Chondrocyte (in vitro differentiated cells): ENCODE measurements around the gene METTL22. TPM values are rescaled to one million over a fixed set of nuclear protein-coding genes. Genes with fewer than 3 reads are reported as not detected.
A peak's percentile ranks its signal among the peaks of the same experiment; 100 is the strongest.

Experiments used
- DNase-seq: peaks from one replicate; pipeline ENCODE4 v3.0.0; 2021; ENCODE audit warnings: mixed read lengths, low spot score
- H3K27ac Mint-ChIP-seq: one replicate; pipeline ENCODE4 v1.8.0; 2021; ENCODE audit warnings: mild to moderate bottlenecking, moderate library complexity, mixed read lengths; ENCODE audit not compliant: unreplicated experiment
- H3K27me3 Mint-ChIP-seq: 2 replicates; pipeline ENCODE4 v1.8.0; 2021; ENCODE audit warnings: low read depth, mixed read lengths
- H3K36me3 Mint-ChIP-seq: 2 replicates; pipeline ENCODE4 v1.8.0; 2021; ENCODE audit warnings: low read depth, mixed read lengths
- H3K4me1 Mint-ChIP-seq: 2 replicates; pipeline ENCODE4 v1.8.0; 2021; ENCODE audit warnings: low read depth, mild to moderate bottlenecking, mixed read lengths
- H3K4me3 Mint-ChIP-seq: one replicate; pipeline ENCODE4 v1.8.0; 2021; ENCODE audit warnings: mild to moderate bottlenecking, moderate library complexity, mixed read lengths; ENCODE audit not compliant: unreplicated experiment
- H3K9me3 Mint-ChIP-seq: 2 replicates; pipeline ENCODE4 v1.8.0; 2021; ENCODE audit warnings: low read depth, mixed read lengths
- total RNA-seq: library from RNA; stranded (reverse); gene quantifications from 3 replicates; pipeline ENCODE4 v1.2.1, GENCODE V29; 2021
- TF ChIP-seq, protein P1 (sequence below): fragments of 200-600 bp; sonication (generic); IDR thresholded peaks from 2 replicates; pipeline ENCODE4 v1.5.0; 2021; ENCODE audit warnings: antibody characterized with exemption, mild to moderate bottlenecking, moderate library complexity

The METTL22 gene
- total RNA-seq, 1 donor from 2014 or later = 39.9 TPM

- H3K36me3 Mint-ChIP-seq = no peaks in the 10 kb centered on the region
- no peak within 1 kb of the TSS for H3K27ac Mint-ChIP-seq
- DNase-seq = peak; percentile 95
Observed at GRCh38 chr16:8674413-8675022, 53.0 kb downstream of the METTL22 start, which contains the start of gene ABAT. TSS of gene ABAT (plus strand) at chr16:8674617. CDS start at chr16:8735740, 61,123 bp downstream.

GRCh38 chr16:8675183-8676159 lies 54.0 kb downstream of the METTL22 start:
- Mint-ChIP-seq H3K27ac (no peak overlapping the region), H3K9me3 (peaks cover 8% of the 10 kb centered on the region), H3K4me1 (peaks cover 7% of the 10 kb centered on the region), H3K36me3 (peaks cover 4% of the 10 kb centered on the region), H3K27me3 (peaks cover 2% of the 10 kb centered on the region), H3K4me3 (peak overlapping the region; percentile 81)
- no peak for DNase-seq
- TF ChIP-seq, protein P1, sequence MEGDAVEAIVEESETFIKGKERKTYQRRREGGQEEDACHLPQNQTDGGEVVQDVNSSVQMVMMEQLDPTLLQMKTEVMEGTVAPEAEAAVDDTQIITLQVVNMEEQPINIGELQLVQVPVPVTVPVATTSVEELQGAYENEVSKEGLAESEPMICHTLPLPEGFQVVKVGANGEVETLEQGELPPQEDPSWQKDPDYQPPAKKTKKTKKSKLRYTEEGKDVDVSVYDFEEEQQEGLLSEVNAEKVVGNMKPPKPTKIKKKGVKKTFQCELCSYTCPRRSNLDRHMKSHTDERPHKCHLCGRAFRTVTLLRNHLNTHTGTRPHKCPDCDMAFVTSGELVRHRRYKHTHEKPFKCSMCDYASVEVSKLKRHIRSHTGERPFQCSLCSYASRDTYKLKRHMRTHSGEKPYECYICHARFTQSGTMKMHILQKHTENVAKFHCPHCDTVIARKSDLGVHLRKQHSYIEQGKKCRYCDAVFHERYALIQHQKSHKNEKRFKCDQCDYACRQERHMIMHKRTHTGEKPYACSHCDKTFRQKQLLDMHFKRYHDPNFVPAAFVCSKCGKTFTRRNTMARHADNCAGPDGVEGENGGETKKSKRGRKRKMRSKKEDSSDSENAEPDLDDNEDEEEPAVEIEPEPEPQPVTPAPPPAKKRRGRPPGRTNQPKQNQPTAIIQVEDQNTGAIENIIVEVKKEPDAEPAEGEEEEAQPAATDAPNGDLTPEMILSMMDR = no peak

More at GRCh38 chr16:8674413-8675022, 53.0 kb downstream of the METTL22 start, which contains the start of gene ABAT:
- Mint-ChIP-seq H3K4me1 (peaks cover 7% of the 10 kb centered on the region), H3K4me3 (peak within 1 kb of the TSS; percentile 81), H3K9me3 (peaks cover 1% of the 10 kb centered on the region), H3K27me3 (peaks cover 2% of the 10 kb centered on the region)
- TF ChIP-seq, protein P1 = no peak

- Mint-ChIP-seq H3K27ac (no peak overlapping the region), H3K9me3 (peaks cover 8% of the 10 kb centered on the region), H3K4me1 (peaks cover 7% of the 10 kb centered on the region), H3K4me3 (peak overlapping the region; percentile 19), H3K27me3 (peaks cover 2% of the 10 kb centered on the region), H3K36me3 (peaks cover 4% of the 10 kb centered on the region)
- TF ChIP-seq, protein P1 = no peak
- no peak for DNase-seq
Observed at GRCh38 chr16:8676160-8676547, 54.7 kb downstream of the METTL22 start.

- Mint-ChIP-seq H3K4me1 (peaks cover 7% of the 10 kb centered on the region), H3K4me3 (no peak overlapping the region), H3K27me3 (peaks cover 2% of the 10 kb centered on the region), H3K9me3 (peaks cover 8% of the 10 kb centered on the region), H3K27ac (no peak overlapping the region), H3K36me3 (peaks cover 4% of the 10 kb centered on the region)
- DNase-seq = no peak
- TF ChIP-seq, protein P1 = no peak
Observed at GRCh38 chr16:8676737-8677375, 55.4 kb downstream of the METTL22 start.

DNA sequence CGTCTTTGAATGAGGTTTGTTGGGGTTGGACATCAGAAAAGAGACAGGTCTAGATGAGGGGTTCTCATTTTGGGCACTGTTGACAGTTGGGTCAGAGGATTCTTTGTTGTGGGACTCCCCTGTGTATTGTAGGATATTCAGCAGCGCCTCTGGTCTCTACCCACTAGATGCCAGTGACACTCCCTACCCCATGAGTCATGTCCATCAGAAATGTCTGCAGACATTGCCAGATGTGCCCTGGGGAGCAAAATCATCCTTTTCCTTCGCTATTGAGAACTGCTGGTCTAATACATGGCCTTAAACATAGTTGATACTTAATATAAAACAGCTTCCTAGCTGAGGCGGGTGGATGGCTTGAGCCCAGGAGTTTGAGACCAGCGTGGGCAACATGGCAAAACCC lies 56.0 kb downstream of the METTL22 start:
- Mint-ChIP-seq H3K27me3 (peaks cover 2% of the 10 kb centered on the region), H3K36me3 (peaks cover 4% of the 10 kb centered on the region), H3K9me3 (peaks cover 8% of the 10 kb centered on the region), H3K4me3 (no peak overlapping the region), H3K4me1 (peaks cover 7% of the 10 kb centered on the region), H3K27ac (no peak overlapping the region)
- TF ChIP-seq, protein P1 = no peak
- DNase-seq = no peak
